Retinal pigment epithelial cell (primary cell): ENCODE results near the gene B9D1.

Source experiments
- DNase-seq: peaks from one replicate; pipeline ENCODE4 v3.0.0-alpha.2; 2010; ENCODE audit warnings: low read depth
- H3K4me3 ChIP-seq: 2 replicates; pipeline ENCODE4 v1.5.1; 2011; ENCODE audit warnings: mild to moderate bottlenecking, low read length, control low read depth, moderate library complexity
- CTCF ChIP-seq: conservative IDR thresholded peaks from 2 replicates; pipeline ENCODE4 v1.5.1; 2011; ENCODE audit warnings: low read depth, low read length, control low read depth, inconsistent platforms

Gene B9D1

DNA sequence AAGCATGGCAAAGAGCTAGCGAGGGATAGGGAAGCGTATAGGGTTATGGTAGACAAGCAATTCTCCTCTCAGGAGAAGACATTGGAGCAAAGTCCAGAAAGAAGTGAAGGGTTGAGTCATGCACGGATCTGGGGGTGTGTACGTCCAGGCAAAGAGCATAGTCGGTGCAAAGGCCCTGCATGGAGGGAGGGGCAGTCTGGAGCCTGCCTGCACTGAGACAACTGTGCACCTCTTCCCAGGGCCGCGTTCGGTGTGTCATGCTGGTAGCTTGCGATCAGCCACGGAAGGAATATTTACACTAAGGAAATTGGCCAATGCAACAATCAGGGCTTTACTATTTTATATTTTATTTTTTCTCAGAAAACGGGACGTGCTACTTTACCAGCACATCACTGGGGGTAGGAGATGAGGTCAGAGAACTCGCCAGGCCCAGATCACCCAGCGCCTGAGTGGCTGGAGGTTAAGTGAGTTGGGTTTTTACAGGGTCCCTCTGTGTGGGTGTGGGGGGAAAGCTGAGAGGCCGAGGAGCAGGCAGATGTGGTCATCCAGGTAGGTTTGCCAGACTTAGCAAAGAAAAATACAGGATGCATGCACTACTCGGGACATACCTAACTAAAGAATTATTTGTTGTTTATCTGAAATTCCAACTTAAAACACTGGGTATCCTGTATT lies 6.7 kb upstream of the B9D1 start:
- H3K4me3 ChIP-seq, result no peak overlapping the region
- no peak for DNase-seq
- TF ChIP-seq CTCF, result no peak

DNA sequence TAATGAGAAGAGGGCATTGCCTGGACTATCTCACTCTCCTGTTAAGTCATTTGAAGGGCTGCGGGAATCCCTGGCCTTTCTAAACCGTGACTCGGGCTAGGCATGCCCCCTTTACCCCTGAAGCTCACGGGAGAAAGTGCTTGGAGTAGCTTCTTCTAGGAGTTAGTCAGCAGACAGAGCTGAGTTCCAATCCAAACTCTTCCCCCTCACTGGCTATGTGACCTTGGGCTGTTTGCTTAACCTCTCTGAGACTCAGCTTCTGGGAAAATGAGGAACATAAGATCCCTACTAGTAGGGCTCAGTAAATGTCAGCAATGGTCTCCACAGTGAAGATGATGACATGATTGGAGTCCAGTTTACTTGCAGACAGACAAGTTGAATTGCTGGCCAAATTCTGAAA lies 5.7 kb upstream of the B9D1 start:
- TF ChIP-seq CTCF, result no peak
- no peak for DNase-seq
- no peak overlapping the region for H3K4me3 ChIP-seq

DNA sequence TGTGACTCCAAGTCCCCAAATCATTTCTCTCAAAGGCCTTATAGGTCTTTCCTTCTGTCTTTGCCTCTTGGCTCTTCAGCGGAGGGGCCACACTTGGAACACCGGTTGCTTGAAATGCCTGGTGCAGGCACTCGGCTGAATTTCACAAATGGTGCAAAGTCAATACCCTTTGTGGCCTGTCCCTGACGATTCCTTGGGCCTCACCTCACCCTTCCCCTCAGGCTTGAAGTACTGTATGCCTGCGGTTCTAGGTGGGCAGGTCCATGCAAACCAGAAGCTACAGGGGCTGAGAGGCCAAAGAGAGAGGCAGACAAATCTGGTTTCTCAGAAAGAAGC lies 4.1 kb upstream of the B9D1 start:
- no peak overlapping the region for H3K4me3 ChIP-seq
- TF ChIP-seq CTCF, result no peak
- DNase-seq, result no peak

- no peak for DNase-seq
- TF ChIP-seq CTCF, result no peak
- no peak overlapping the region for H3K4me3 ChIP-seq
Measured at GRCh38 chr17:19365833-19366636, 3.5 kb upstream of the B9D1 start.

- no peak for DNase-seq
- TF ChIP-seq CTCF, result no peak
- H3K4me3 ChIP-seq, result no peak overlapping the region
Measured at GRCh38 chr17:19365499-19365817, 2.9 kb upstream of the B9D1 start.

DNA sequence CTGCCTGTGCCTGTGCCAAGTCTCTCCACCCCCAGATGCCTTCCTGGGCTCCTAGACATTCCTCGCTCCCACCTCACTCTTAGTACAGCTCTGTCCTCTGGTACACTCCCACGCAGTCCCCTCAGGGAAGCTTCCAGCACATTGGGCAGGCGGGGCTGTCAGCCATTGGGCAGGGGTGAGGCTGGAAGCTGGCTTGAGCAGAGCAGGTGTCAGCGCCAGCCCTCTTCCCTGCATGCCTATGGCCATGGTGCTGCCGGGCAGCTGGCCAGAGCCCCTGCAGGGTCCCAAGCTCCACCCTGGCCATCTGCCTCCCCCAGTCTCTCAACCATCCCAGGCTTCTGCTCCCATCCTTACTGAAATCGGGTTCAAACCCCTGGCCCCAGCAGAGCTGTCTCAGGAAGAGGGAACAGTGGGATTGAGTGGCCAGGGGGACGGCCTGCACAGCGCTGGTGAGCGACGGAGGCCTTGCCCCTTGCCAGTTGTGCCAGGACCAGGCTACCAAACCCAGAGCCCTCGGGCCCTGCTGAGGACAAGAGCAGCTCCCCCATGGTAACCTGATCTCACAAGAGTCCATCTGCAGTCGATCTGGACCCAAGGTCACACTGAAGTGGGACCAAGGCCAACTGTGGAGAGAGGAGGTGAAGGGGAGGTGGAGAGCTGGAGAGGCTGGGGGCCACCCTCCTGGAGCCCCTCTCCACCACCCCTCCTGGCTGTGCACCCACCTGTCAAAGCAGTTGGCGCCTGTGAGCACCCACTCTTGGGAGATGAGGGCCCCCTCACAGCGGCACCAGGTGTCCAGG lies 2.4 kb upstream of the B9D1 start:
- TF ChIP-seq CTCF, result no peak
- H3K4me3 ChIP-seq, result no peak overlapping the region
- no peak for DNase-seq
